NCI-H2171 treated with DMSO at 0.1 percent for 48 hours (cell line): ENCODE data around the gene LSG1.
"Not testable (repeated sequence)": the region's sequence is repeated elsewhere in the genome, so short reads cannot be mapped to it uniquely, and the experiment has no call there.

ENCODE experiments used
- DNase-seq: peaks from one replicate; lab custom pipeline; 2025; lab: John Stamatoyannopoulos, UW

The LSG1 gene

DNA sequence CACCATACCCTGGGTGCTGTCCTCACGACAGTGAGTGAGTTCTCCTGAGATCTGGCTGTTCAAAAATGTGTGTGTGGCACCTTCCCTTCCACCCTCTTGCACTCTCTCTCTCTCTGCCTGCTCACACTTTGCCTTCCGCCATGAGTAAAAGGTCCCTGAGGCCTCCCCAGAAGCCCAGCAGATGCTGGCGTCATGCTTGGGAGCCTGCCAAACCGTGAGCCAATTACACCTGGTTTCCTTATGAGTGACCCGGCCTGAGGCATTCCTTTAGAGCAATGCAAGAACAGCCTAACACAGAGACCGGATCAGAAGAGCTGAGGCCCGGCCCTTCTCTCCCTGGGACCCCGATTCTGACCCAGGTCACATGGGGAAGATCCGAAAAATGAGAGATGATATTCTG is 54.2 kb downstream of the LSG1 start:
- DNase-seq: no peak

DNA sequence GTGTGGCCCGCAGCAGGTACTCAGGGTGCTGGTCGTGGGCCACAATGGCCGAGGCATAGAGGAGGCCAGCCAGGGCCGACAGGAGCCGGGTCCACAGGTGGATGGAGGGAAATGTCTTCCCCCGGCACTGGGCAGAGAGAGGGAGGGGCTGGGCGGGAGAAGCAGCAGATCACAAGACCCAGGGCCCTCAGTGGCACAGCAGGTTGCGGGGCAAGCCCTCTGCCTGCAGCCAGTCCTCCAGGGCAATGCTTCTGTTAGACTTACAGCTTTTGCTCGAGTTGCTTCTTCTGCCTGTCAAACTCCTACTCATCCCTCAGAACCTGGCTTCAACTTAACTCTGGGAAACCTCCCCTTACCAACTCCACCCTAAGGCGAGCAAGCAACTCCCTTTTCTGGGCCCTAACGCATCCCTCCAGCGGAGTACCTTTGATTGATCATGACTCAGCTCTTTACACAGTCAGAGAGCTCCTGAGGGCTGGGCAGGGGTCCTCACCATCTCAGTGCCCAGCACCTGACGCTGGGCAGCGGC is 54.8 kb downstream of the LSG1 start:
- DNase-seq: no peak

DNA sequence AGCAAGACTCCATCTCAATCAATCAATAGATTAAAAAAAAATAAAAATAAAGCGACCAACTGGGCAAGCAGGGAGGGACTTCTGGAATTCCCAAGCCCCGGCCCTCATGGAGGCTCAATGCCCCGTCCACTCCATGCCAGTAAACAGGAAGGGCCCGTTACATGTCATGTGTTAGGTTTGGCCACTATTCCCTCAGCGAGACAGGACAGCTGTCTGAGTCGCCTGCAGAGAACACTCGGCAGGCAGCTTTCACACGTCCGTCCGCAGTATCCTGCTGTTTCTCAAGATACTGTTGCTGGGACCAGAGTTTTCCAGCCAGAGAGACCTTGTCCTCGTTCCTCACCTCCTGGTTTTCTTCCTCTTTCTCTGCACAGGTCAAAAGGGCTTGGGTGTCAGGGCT is 56.8 kb downstream of the LSG1 start:
- DNase-seq: no peak

- DNase-seq: no peak
Measured at GRCh38 chr3:194612221-194612620, 59.8 kb downstream of the LSG1 start.

- no peak for DNase-seq
Measured at GRCh38 chr3:194610689-194611088, 61.3 kb downstream of the LSG1 start.

- no peak for DNase-seq
Measured at GRCh38 chr3:194609601-194610000, 62.4 kb downstream of the LSG1 start.

GRCh38 chr3:194608981-194609380 is 63.0 kb downstream of the LSG1 start:
- DNase-seq: no peak

GRCh38 chr3:194607592-194608389 is 64.2 kb downstream of the LSG1 start:
- DNase-seq: no peak

DNA sequence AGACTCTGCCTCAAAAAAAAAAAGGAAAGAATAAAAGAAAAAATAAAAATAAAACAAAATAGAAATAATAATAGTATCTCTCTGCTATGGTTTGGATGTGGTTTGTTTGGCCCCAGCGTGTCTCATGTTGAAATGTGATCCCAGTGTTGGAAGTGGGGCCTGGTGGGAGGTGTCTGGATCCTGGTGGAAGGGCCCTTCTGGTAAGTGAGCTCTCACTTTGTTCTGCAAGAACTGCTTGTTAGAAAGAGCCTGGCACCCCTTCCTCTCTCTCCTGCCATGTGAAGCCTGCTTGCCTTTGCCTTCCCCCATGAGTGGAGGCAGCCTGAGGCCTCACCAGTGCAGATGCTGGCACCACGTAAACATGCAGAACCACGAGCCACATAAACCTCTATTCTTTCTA is 65.0 kb downstream of the LSG1 start:
- DNase-seq: no peak

GRCh38 chr3:194606163-194606562 is 65.8 kb downstream of the LSG1 start:
- no peak for DNase-seq

DNA sequence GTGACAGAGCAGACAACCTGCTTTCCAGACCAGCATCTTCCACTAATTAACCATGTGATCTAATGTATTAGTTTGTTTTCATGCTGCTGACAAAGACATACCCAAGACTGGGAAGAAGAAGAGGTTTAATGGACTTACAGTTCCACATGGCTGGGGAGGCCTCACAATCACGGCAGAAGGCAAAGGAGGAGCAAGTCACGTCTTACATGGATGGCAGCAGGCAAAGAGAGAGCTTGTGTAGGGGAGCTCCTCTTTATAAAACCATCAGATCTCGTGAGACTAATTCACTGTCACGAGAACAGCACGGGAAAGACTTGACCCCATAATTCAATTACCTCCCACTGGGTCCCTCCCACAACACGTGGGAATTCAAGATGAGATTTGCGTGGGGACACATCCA is 66.7 kb downstream of the LSG1 start:
- not testable (repeated sequence) for DNase-seq

DNA sequence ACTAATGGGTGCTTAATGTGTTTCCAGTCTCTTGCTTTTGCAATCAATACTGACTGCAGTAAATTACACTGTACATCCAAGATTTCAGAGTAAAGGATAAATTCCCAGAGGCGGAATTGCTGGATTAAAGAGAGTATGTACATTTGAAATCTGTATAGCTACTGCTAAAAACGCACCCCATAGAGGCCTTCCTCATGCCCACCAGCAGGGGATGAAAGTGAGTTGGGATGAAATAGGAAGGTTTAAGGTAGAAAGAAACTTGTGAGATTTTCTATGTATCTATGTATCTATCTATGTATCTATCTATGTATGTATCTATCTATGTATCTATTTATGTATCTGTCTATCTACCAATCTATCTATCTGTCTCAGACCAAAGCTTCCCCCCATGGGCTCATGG is 67.2 kb downstream of the LSG1 start:
- DNase-seq: no peak

GRCh38 chr3:194604126-194604525 is 67.9 kb downstream of the LSG1 start:
- no peak for DNase-seq

DNA sequence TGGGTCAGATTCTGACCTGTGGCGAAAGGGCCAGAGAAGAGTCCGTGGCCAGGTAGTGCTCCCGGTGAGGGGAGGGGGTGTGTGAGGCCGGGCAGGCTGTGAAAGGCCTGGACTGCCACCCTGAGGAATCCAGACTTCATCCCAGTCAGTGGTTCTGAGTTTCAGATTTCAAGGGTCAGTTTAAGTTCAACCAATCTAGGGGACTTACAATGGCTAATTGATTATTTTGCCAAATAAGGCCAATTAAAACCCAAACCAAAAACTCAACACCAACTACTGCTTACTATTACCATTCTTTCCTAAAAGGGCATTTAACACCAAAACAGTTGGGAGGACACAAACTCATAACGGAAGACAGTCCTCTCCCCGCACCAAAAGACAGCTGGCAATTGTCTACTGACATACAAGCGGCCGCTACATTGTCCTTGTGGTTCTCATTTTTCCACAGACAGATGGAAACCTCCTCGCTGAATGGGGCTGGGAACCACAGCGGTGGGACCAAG is 69.3 kb downstream of the LSG1 start:
- no peak for DNase-seq

- DNase-seq: no peak
Measured at GRCh38 chr3:194598771-194599557, 73.0 kb downstream of the LSG1 start.

DNA sequence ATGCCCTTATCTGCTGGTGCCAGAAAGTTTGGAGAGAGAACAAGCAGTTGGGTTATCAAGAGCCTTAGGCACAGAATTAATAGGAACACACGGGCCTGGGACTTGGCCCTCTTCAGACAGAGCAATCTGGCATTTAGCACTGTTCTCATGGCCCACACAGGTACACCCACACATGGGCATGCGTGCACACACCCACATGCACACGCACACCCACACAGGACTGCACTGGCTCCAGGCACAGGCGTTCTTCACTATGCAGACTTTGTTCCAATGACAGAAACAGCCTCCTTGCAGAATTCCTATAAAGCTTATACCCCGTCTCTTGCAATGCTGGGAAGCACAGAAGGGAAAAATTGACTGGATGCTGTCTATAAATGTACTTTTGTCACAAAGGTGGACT is 75.1 kb downstream of the LSG1 start:
- DNase-seq: no peak

DNA sequence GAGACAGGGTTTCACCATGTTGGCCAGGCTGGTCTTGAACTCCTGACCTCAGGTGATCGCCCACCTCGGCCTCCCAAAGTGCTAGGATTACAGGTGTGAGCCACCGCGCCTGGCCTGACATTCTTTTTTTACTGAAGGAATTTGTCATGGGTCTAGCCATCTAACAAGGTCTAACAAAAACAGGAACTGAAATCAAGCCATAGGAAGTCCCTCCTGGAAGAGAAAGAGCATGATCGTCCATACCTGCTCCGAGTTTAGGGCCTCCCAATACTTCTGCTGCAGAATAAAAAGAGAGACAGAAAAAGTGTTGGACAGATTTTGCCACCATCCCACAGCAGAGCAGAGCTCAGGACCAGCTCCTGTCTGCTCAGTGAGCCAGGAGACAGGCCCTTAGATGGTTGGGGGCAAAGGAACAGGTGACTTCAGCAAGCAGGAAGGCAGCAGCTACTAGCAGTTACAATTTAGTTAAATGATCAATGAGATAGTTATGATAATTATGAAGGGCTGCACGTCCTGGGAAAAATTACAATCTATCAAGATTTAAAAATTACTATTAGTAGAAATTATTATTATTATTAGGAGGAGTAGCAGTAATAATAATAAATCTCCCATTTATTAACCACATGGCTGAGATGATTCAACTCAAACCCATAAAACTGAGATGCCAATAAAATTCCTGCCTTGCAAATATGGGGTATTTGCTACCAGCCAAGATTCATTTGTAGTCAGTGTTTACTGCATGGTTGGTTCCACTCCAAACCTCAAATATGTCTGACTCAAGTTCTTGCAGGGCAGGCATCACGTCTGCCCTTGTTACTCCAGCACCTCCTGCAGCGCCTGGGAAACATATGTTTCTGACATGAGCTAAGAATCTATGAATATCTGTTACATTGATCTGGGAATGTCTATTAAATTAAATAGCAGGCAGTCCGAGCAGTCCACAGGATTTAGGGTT is 78.9 kb downstream of the LSG1 start:
- peak; percentile 28 for DNase-seq
